GM12873 (cell line): ENCODE data around the gene PRR4.

ENCODE experiments used
- CTCF ChIP-seq: IDR thresholded peaks from 2 replicates; pipeline ENCODE4 v1.5.1; 2012; ENCODE audit warnings: low read depth, mild to moderate bottlenecking, moderate library complexity, low read length, control low read depth; ENCODE audit not compliant: insufficient read depth; ENCODE audit errors: missing control alignments

PRR4 gene

GRCh38 chr12:10863512-10864218, 14.4 kb upstream of the PRR4 start:
- TF ChIP-seq CTCF, result no peak

- TF ChIP-seq CTCF, result no peak
Measured at GRCh38 chr12:10861366-10861765, 12.1 kb upstream of the PRR4 start.

DNA sequence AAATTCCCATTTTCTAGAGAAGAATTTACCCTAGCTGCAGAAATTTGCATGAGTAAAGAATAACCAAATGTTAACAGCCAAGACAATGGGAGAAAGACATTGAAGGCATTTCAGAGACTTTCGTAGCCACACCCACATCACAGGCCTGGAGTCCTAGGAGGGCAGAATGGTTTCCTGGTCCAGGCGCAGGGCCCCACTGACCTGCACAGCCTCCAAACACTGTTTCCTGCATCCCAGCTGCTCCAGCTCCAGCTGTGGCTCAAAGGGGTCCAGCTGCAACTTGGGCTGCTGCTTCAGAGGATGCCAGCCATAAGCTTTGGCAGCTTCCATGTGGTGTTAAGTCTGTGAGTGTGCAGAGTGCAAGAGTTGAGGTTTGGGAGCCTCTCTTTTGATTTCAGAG, 6.5 kb upstream of the PRR4 start:
- TF ChIP-seq CTCF, result no peak

DNA sequence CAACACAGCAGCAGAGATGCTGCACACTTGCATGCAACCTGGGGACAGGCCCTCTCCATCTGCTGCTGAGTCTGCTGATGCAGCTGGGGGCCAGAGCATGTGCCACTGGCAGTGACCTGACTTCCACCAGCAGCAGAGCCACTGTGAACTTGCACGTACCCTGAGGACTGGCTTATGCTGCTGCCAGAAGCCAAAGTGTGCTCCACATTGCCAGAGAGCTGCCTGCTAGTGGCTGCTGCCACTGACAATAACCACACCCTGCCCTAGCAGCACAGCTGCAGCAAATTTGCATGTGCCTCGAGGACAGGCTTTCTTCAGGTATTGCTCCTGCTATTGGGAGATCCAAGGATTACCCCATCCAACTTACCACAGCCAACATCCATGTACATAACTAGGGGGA, 4.5 kb upstream of the PRR4 start:
- no peak for TF ChIP-seq CTCF

DNA sequence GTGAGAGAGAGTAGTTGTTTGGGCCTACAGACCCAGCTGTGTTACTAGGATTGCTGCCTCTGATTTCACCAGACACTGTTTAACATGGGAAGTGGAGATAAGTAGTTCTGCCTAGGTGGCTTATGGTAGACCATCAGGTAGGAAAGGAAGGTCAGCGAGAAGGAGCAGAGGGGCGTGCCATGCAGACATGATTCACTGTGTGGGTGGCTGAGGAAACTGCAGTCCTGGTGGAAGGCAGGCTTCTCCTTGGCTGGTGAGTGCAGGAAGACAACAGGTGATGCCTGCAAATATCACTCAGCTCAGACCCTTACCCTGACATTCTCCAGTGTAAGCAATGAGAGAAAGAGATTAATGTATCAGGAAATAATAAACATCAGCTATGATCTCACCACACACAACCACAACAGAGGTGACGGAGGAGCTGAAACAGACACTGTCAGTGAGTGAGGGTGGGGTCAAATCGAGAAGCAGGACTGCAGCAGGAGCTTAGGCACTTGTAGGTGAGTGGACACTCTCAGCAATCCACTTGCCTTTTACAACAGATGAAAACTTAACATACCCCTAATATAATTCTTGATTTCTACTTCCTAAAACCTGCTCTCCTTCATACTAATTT, 2.1 kb upstream of the PRR4 start:
- no peak for TF ChIP-seq CTCF

GRCh38 chr12:10847744-10848143, 1.5 kb downstream of the PRR4 start:
- TF ChIP-seq CTCF, result no peak

GRCh38 chr12:10842862-10843261, 6.4 kb downstream of the PRR4 start:
- TF ChIP-seq CTCF, result no peak
